H1 (cell line): Measurements from ENCODE around the gene SMIM38. TPM values are rescaled to one million over a fixed set of nuclear protein-coding genes. Genes with fewer than 3 reads are reported as not detected.

Experiments
- CBX5 ChIP-seq: fragments of 300-800, 300-1000 bp; sonication (generic); IDR thresholded peaks from 2 replicates; pipeline ENCODE4 v1.7.1; 2016; ENCODE audit warnings: antibody characterized with exemption, low read length, low read depth
- CEBPB ChIP-seq: IDR thresholded peaks from 2 replicates; pipeline ENCODE4 v1.6.1; 2012; ENCODE audit warnings: low read depth, low read length
- CTCF ChIP-seq, 3 experiments: IDR thresholded peaks; 1 replicate in 2 of 3; 2 replicates in 1 of 3; pipeline versions ENCODE4 v1.5.1 to v1.6.1; 2011; ENCODE audit warnings: low read length in 3 of 3, mild to moderate bottlenecking in 3 of 3, inconsistent platforms in 2 of 3, low read depth in 1 of 3, moderate library complexity in 1 of 3; ENCODE audit not compliant: insufficient read depth in 1 of 3; ENCODE audit errors: control extremely low read depth in 1 of 3
- EZH2 ChIP-seq: fragments of 200-600 bp; sonication (generic); IDR thresholded peaks from 2 replicates; pipeline ENCODE4 v1.7.1; 2012; ENCODE audit warnings: low read depth, mild to moderate bottlenecking, moderate library complexity, low read length, inconsistent platforms; ENCODE audit not compliant: severe bottlenecking
- JUND ChIP-seq: IDR thresholded peaks from 2 replicates; pipeline ENCODE4 v1.6.1; 2011; ENCODE audit warnings: mild to moderate bottlenecking, improper control_type of control experiment, low read length
- RAD21 ChIP-seq, 2 experiments: IDR thresholded peaks in 1 of 2; conservative IDR thresholded peaks in 1 of 2; 2 replicates each; pipeline ENCODE4 v1.6.1; 2011; ENCODE audit warnings: low read depth in 2 of 2, low read length in 2 of 2, improper control_type of control experiment in 1 of 2, inconsistent platforms in 1 of 2, mild to moderate bottlenecking in 1 of 2, moderate library complexity in 1 of 2
- SP4 ChIP-seq: IDR thresholded peaks from 2 replicates; pipeline ENCODE4 v1.6.1; 2012; ENCODE audit warnings: low read length, inconsistent platforms
- polyA plus RNA-seq, 7 experiments: library from polyadenylated mRNA; depleted of rRNA in 3 of 7; stranded (reverse) in 5 of 7; unstranded in 2 of 7; fragments of >200 nt in 5 of 7; fragments of 200-250 nt in 2 of 7; gene quantifications; 1 replicate in 5 of 7; 2 replicates in 1 of 7; 4 replicates in 1 of 7; pipeline versions ENCODE4 v1.2.1 to v1.2.3, GENCODE V29; 2011 to 2013; ENCODE audit warnings: missing spikeins in 2 of 7, mixed read lengths in 2 of 7
- total RNA-seq: library from RNA; stranded (reverse); fragmentation: NEBNext Ultra II Directional; extraction: Animal tissue kit (Norgen Biotek cat#: 25700); gene quantifications from 2 replicates; pipeline ENCODE4 v1.2.1, GENCODE V29; 2021

SMIM38 gene
- total and polyA plus RNA-seq, 2 of the 8 experiments (the other 6 are each of a cell fraction or from before 2014, with no cell fraction given), result 0.17 to 0.20 TPM

GRCh38 chr11:69171476-69172240 lies 15.9 kb downstream of the SMIM38 start (continued):
- TF ChIP-seq SP4 (no peak), EZH2 (no peak), CBX5 (no peak), JUND (no peak), CEBPB (no peak), RAD21 (IDR thresholded peaks at IDR 0.05 in 1 of 2, conservative IDR thresholded peaks at IDR 0.05 in 1 of 2; ENCODE audit: low read depth in 2 of 2, low read length in 2 of 2) (no peak), CTCF (IDR thresholded peaks at IDR 0.05; ENCODE audit: control extremely low read depth in 1 of 3, insufficient read depth in 1 of 3, low read depth in 1 of 3, low read length in 3 of 3) (no peak)
